CD4-positive, alpha-beta memory T cell (primary cell): ENCODE measurements around the gene CTNNA2. TPM values are rescaled to one million over a fixed set of nuclear protein-coding genes. Genes with fewer than 3 reads are reported as not detected.

Experiments
- CTCF ChIA-PET: fragments of 350-600 bp; sonication (Branson Sonifier 250); formaldehyde crosslinking; loops from one replicate; lab custom pipeline; 2021; ENCODE audit warnings: inconsistent platforms; ENCODE audit not compliant: partially characterized antibody; lab: Charles Lee
- POLR2A ChIA-PET: fragments of 350-600 bp; sonication (Branson Sonifier 250); formaldehyde crosslinking; loops from one replicate; lab custom pipeline; 2021; ENCODE audit not compliant: partially characterized antibody; lab: Charles Lee
- DNase-seq, 5 donors: peaks; one replicate each; pipeline versions ENCODE4 v3.0.0 to v3.0.0-alpha.2; 2020 to 2022; ENCODE audit warnings: mixed read lengths in 1 of 5
- H3K27ac ChIP-seq: one replicate; pipeline ENCODE4 v1.7.0; 2013; ENCODE audit warnings: low read depth, low read length
- H3K27me3 ChIP-seq: 2 replicates; pipeline ENCODE4 v1.7.0; 2013; ENCODE audit warnings: mild to moderate bottlenecking, low read length, moderate library complexity; ENCODE audit not compliant: insufficient read depth
- H3K36me3 ChIP-seq: 2 replicates; pipeline ENCODE4 v1.7.0; 2013; ENCODE audit warnings: mild to moderate bottlenecking, low read length, moderate library complexity; ENCODE audit not compliant: insufficient read depth
- H3K4me1 ChIP-seq: 2 replicates; pipeline ENCODE4 v1.7.0; 2013; ENCODE audit warnings: mild to moderate bottlenecking, low read length, moderate library complexity; ENCODE audit not compliant: insufficient read depth
- H3K4me3 ChIP-seq, 2 donors: one replicate each; pipeline ENCODE4 v1.7.0; 2013; ENCODE audit warnings: low read length in 2 of 2, mild to moderate bottlenecking in 1 of 2
- H3K9me3 ChIP-seq, 2 donors: one replicate each; pipeline ENCODE4 v1.7.0; 2013; ENCODE audit warnings: low read length in 2 of 2, control low read depth in 1 of 2; ENCODE audit not compliant: control insufficient read depth in 1 of 2
- H3K27ac Mint-ChIP-seq, 7 donors: one replicate each; pipeline ENCODE4 v1.8.0; 2020 to 2021; ENCODE audit warnings: mixed read lengths in 7 of 7, mild to moderate bottlenecking in 6 of 7, inconsistent platforms in 3 of 7, moderate library complexity in 3 of 7
- H3K27me3 Mint-ChIP-seq, 2 donors: one replicate each; pipeline ENCODE4 v1.8.0; 2020 to 2021; ENCODE audit warnings: mixed read lengths in 2 of 2
- H3K36me3 Mint-ChIP-seq, 2 donors: one replicate each; pipeline ENCODE4 v1.8.0; 2020 to 2021; ENCODE audit warnings: mixed read lengths in 2 of 2, inconsistent platforms in 1 of 2, mild to moderate bottlenecking in 1 of 2
- H3K4me1 Mint-ChIP-seq, 4 donors: one replicate each; pipeline ENCODE4 v1.8.0; 2020 to 2021; ENCODE audit warnings: mixed read lengths in 4 of 4, mild to moderate bottlenecking in 1 of 4
- H3K4me3 Mint-ChIP-seq, 8 donors: one replicate each; pipeline ENCODE4 v1.8.0; 2020 to 2021; ENCODE audit warnings: mixed read lengths in 8 of 8, mild to moderate bottlenecking in 7 of 8, moderate library complexity in 6 of 8, inconsistent platforms in 3 of 8
- H3K9me3 Mint-ChIP-seq, 8 donors: one replicate each; pipeline ENCODE4 v1.8.0; 2020 to 2021; ENCODE audit warnings: mixed read lengths in 8 of 8, mild to moderate bottlenecking in 5 of 8, inconsistent platforms in 3 of 8, moderate library complexity in 1 of 8
- intact Hi-C: fragments of 100-400 bp; cut with micrococcal nuclease; formaldehyde crosslinking; loops from one replicate; pipeline ENCODE4 v1.15.1; 2023
- polyA plus RNA-seq, 2 donors: library from polyadenylated mRNA; unstranded; fragments of 300-500 nt; fragmentation: Illumina TruSeq; gene quantifications; one replicate each; pipeline ENCODE4 v1.2.3, GENCODE V29; 2021
- total RNA-seq, 2 experiments: library from RNA; stranded (reverse); gene quantifications; one replicate each; pipeline ENCODE4 v1.2.3, GENCODE V29; 2021

CTNNA2 gene
- total and polyA plus RNA-seq, 4 experiments from 2014 or later: not detected

- CTCF ChIA-PET: no interaction called here
- Mint-ChIP-seq H3K36me3 (no peaks in the 10 kb centered on the region), H3K27ac (no peak overlapping the region)
These were observed 540.9 kb downstream of the CTNNA2 start for GRCh38 chr2:80053522-80054345.

GRCh38 chr2:80054346-80054675 lies 541.5 kb downstream of the CTNNA2 start:
- no peaks in the 10 kb centered on the region for H3K36me3 ChIP-seq
- H3K9me3 ChIP-seq: no peaks in the 10 kb centered on the region
- H3K4me3 Mint-ChIP-seq: no peak overlapping the region
- ChIA-PET CTCF (no interaction called here), POLR2A (no interaction called here)
- no peaks in the 10 kb centered on the region for H3K36me3 Mint-ChIP-seq
- no peak for DNase-seq
- no peak overlapping the region for H3K4me3 ChIP-seq
- intact Hi-C loops: no loop called here
- H3K27ac ChIP-seq: no peak overlapping the region
- peaks cover 0 to under 1% (median 0%) of the 10 kb centered on the region in 8 donors for H3K9me3 Mint-ChIP-seq
- no peaks in the 10 kb centered on the region for H3K27me3 ChIP-seq
- no peaks in the 10 kb centered on the region for H3K27me3 Mint-ChIP-seq
- H3K4me1 Mint-ChIP-seq: no peaks in the 10 kb centered on the region
- H3K27ac Mint-ChIP-seq: no peak overlapping the region
- no peaks in the 10 kb centered on the region for H3K4me1 ChIP-seq

More at GRCh38 chr2:80053522-80054345, 540.9 kb downstream of the CTNNA2 start:
- no peak overlapping the region for H3K4me3 ChIP-seq
- no peaks in the 10 kb centered on the region for H3K9me3 ChIP-seq
- H3K4me1 ChIP-seq: no peaks in the 10 kb centered on the region
- no peaks in the 10 kb centered on the region for H3K36me3 ChIP-seq
- H3K27me3 Mint-ChIP-seq: no peaks in the 10 kb centered on the region
- no peaks in the 10 kb centered on the region for H3K27me3 ChIP-seq
- intact Hi-C loops: no loop called here
- H3K4me3 Mint-ChIP-seq: no peak overlapping the region
- POLR2A ChIA-PET: no interaction called here
- H3K27ac ChIP-seq: no peak overlapping the region
- H3K9me3 Mint-ChIP-seq: no peaks in the 10 kb centered on the region
- no peak for DNase-seq
- no peaks in the 10 kb centered on the region for H3K4me1 Mint-ChIP-seq

GRCh38 chr2:80057956-80058355 lies 545.1 kb downstream of the CTNNA2 start:
- Mint-ChIP-seq H3K4me3 (no peak overlapping the region), H3K27ac (no peak overlapping the region), H3K36me3 (no peaks in the 10 kb centered on the region), H3K27me3 (no peaks in the 10 kb centered on the region), H3K9me3 (peaks cover 0 to 4% (median 0%) of the 10 kb centered on the region in 8 donors), H3K4me1 (no peaks in the 10 kb centered on the region)
- Histone ChIP-seq H3K36me3 (no peaks in the 10 kb centered on the region), H3K9me3 (no peaks in the 10 kb centered on the region), H3K27ac (no peak overlapping the region), H3K27me3 (no peaks in the 10 kb centered on the region), H3K4me1 (no peaks in the 10 kb centered on the region), H3K4me3 (no peak overlapping the region)
- ChIA-PET POLR2A (no interaction called here), CTCF (no interaction called here)
- intact Hi-C loops: no loop called here
- no peak for DNase-seq

DNA sequence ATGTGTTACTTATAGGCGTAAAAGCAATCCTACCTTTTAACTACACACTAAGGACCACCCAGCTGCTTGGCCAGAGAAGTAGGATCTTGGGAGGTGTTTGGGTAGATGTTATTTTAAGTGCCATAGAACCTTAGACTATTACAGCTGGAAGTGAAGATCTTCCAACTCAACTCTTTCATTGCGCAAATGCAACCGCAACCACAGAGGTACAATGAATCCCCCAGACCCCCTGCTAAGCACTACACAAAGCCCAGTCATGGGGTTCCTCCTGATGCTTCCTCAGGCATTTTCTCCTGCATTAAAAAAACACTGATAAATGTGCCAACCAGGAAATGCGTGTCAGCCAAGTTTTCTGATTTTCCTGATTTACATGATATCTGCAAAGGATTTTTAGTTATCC lies 545.7 kb downstream of the CTNNA2 start:
- Mint-ChIP-seq H3K4me3 (no peak overlapping the region), H3K9me3 (peaks cover 0 to 4% (median 1%) of the 10 kb centered on the region in 8 donors)

DNA sequence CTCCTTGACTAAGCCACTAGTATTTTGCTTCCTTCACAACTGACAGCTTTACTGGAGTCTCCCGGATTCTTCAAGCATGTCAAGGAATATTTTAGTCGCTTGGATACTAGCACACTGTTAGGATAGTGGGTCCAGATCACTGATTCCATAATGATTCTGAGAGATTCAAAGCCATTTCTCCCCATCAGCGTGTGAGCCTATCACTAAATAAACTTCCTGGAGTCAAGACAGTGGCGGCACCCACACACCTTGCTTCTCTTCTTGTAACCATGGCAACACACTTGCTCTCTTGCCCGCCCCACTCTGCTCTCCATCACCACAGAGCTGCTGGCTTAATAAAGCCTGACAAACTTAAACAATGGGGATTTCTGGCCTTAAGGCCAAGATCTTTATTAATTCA lies 546.6 kb downstream of the CTNNA2 start:
- intact Hi-C loops: no loop called here

More for the DNA sequence above, 545.7 kb downstream of the CTNNA2 start:
- CTCF ChIA-PET: no interaction called here
- DNase-seq: no peak
- H3K36me3 Mint-ChIP-seq: no peaks in the 10 kb centered on the region
- no peak overlapping the region for H3K27ac ChIP-seq
- intact Hi-C loops: no loop called here
- H3K27ac Mint-ChIP-seq: no peak overlapping the region
- H3K4me3 ChIP-seq: no peak overlapping the region
- no peaks in the 10 kb centered on the region for H3K36me3 ChIP-seq
- no peaks in the 10 kb centered on the region for H3K9me3 ChIP-seq
- POLR2A ChIA-PET: no interaction called here
- H3K4me1 Mint-ChIP-seq: no peaks in the 10 kb centered on the region
- H3K4me1 ChIP-seq: no peaks in the 10 kb centered on the region
- no peaks in the 10 kb centered on the region for H3K27me3 Mint-ChIP-seq
- no peaks in the 10 kb centered on the region for H3K27me3 ChIP-seq

GRCh38 chr2:80061881-80062280 lies 549.0 kb downstream of the CTNNA2 start:
- intact Hi-C loops: no loop called here
- Mint-ChIP-seq H3K27me3 (no peaks in the 10 kb centered on the region), H3K27ac (no peak overlapping the region), H3K9me3 (peaks cover 0 to 4% (median 2%) of the 10 kb centered on the region in 8 donors), H3K4me1 (no peaks in the 10 kb centered on the region), H3K36me3 (no peaks in the 10 kb centered on the region), H3K4me3 (no peak overlapping the region)
- ChIA-PET CTCF (no interaction called here), POLR2A (no interaction called here)
- no peaks in the 10 kb centered on the region for H3K27me3 ChIP-seq
- no peaks in the 10 kb centered on the region for H3K4me1 ChIP-seq
- H3K27ac ChIP-seq: no peak overlapping the region
- no peak for DNase-seq
- no peak overlapping the region for H3K4me3 ChIP-seq
- no peaks in the 10 kb centered on the region for H3K9me3 ChIP-seq
- no peaks in the 10 kb centered on the region for H3K36me3 ChIP-seq

More for the DNA sequence above, 546.6 kb downstream of the CTNNA2 start:
- Histone ChIP-seq H3K27me3 (no peaks in the 10 kb centered on the region), H3K9me3 (no peaks in the 10 kb centered on the region), H3K36me3 (no peaks in the 10 kb centered on the region), H3K4me3 (no peak overlapping the region), H3K4me1 (no peaks in the 10 kb centered on the region), H3K27ac (no peak overlapping the region)
- H3K4me3 Mint-ChIP-seq: no peak overlapping the region
- no peak overlapping the region for H3K27ac Mint-ChIP-seq
- H3K9me3 Mint-ChIP-seq: peaks cover 0 to 4% (median 2%) of the 10 kb centered on the region in 8 donors
- no peaks in the 10 kb centered on the region for H3K36me3 Mint-ChIP-seq
- CTCF ChIA-PET: no interaction called here
- no peaks in the 10 kb centered on the region for H3K4me1 Mint-ChIP-seq
- H3K27me3 Mint-ChIP-seq: no peaks in the 10 kb centered on the region
- DNase-seq: no peak
- POLR2A ChIA-PET: no interaction called here

- Mint-ChIP-seq H3K27me3 (no peaks in the 10 kb centered on the region), H3K36me3 (no peaks in the 10 kb centered on the region), H3K9me3 (peaks cover 0 to 4% (median 2%) of the 10 kb centered on the region in 8 donors), H3K4me1 (no peaks in the 10 kb centered on the region), H3K4me3 (no peak overlapping the region), H3K27ac (no peak overlapping the region)
- Histone ChIP-seq H3K4me1 (no peaks in the 10 kb centered on the region), H3K27ac (no peak overlapping the region), H3K27me3 (no peaks in the 10 kb centered on the region), H3K9me3 (no peaks in the 10 kb centered on the region), H3K36me3 (no peaks in the 10 kb centered on the region), H3K4me3 (no peak overlapping the region)
- ChIA-PET POLR2A (no interaction called here), CTCF (no interaction called here)
- intact Hi-C loops: no loop called here
- DNase-seq: no peak
These were observed 549.4 kb downstream of the CTNNA2 start for GRCh38 chr2:80062298-80062697.
